Measurements from ENCODE around the gene FARSA. TPM values are rescaled to one million over a fixed set of nuclear protein-coding genes. Genes with fewer than 3 reads are reported as not detected.

The FARSA gene
- total RNA-seq, 2 experiments from 2014 or later, result 128 to 138 TPM

GRCh38 chr19:12949363-12950283 is 16.1 kb upstream of the FARSA start:
- no peak overlapping the region for H3K4me3 Mint-ChIP-seq
- ATAC-seq, result no peak
- H3K9me3 Mint-ChIP-seq, result no peaks in the 10 kb centered on the region
- TF ChIP-seq CTCF (IDR thresholded peaks at IDR 0.05), result no peak
- POLR2A ChIA-PET, result interaction anchor here (1.0 to 1.8 kb wide), 4 partner anchors 9 to 203 kb away, joined by 3 to 10 read pairs (median 4); partner anchors contain the start of gene CALR
- H3K4me1 Mint-ChIP-seq (ENCODE audit: low read depth), result peaks cover 40% of the 10 kb centered on the region
- CTCF ChIA-PET, result interaction anchor here (2.6 kb wide), 1 partner anchor 16 kb away, joined by 16 read pairs; no protein-coding TSS in a partner anchor
- intact Hi-C loops (cut with micrococcal nuclease), result no loop called here
- no peaks in the 10 kb centered on the region for H3K27me3 Mint-ChIP-seq
- no peak for DNase-seq
- H3K36me3 Mint-ChIP-seq (ENCODE audit: low read depth), result peaks cover 71% of the 10 kb centered on the region
- H3K27ac Mint-ChIP-seq, result peak overlapping the region; percentile 34

- ATAC-seq, result no peak
- CTCF ChIA-PET, result interaction anchor here (1.3 to 2.6 kb wide), 2 partner anchors 16 to 17 kb away, joined by 6 to 16 read pairs; no protein-coding TSS in a partner anchor
- peaks cover 38% of the 10 kb centered on the region for H3K4me1 Mint-ChIP-seq (ENCODE audit: low read depth)
- peak overlapping the region; percentile 59 for H3K27ac Mint-ChIP-seq
- POLR2A ChIA-PET, result interaction anchor here (1.0 to 4.0 kb wide), 5 partner anchors 7 to 30 kb away, joined by 3 to 30 read pairs (median 5); partner anchors contain the start of genes FARSA, GADD45GIP1 and SYCE2
- peak overlapping the region; percentile 17 for H3K4me3 Mint-ChIP-seq
- no peaks in the 10 kb centered on the region for H3K27me3 Mint-ChIP-seq
- H3K9me3 Mint-ChIP-seq, result no peaks in the 10 kb centered on the region
- intact Hi-C loops (cut with micrococcal nuclease), result no loop called here
- peaks cover 71% of the 10 kb centered on the region for H3K36me3 Mint-ChIP-seq (ENCODE audit: low read depth)
- no peak for DNase-seq
- TF ChIP-seq CTCF (IDR thresholded peaks at IDR 0.05), result no peak
Measured at GRCh38 chr19:12948612-12949362, 15.3 kb upstream of the FARSA start.

- intact Hi-C loops (cut with micrococcal nuclease), result no loop called here
- TF ChIP-seq CTCF (IDR thresholded peaks at IDR 0.05), result no peak
- H3K4me3 Mint-ChIP-seq, result peak overlapping the region; percentile 32
- ATAC-seq (no peak), DNase-seq (no peak)
- no peaks in the 10 kb centered on the region for H3K27me3 Mint-ChIP-seq
- H3K36me3 Mint-ChIP-seq (ENCODE audit: low read depth), result peaks cover 78% of the 10 kb centered on the region
- H3K27ac Mint-ChIP-seq, result peak overlapping the region; percentile 87
- ChIA-PET POLR2A (interaction anchor here (1.0 to 4.0 kb wide), 6 partner anchors 8 to 29 kb away, joined by 3 to 30 read pairs (median 4); partner anchors contain the start of genes FARSA, GADD45GIP1 and SYCE2), CTCF (interaction anchor here (1.3 kb wide), 1 partner anchor 17 kb away, joined by 6 read pairs; no protein-coding TSS in a partner anchor)
- H3K9me3 Mint-ChIP-seq, result no peaks in the 10 kb centered on the region
- H3K4me1 Mint-ChIP-seq (ENCODE audit: low read depth), result peaks cover 38% of the 10 kb centered on the region
Measured at GRCh38 chr19:12947702-12948611, 14.4 kb upstream of the FARSA start.

GRCh38 chr19:12946731-12947496 is 13.4 kb upstream of the FARSA start:
- Mint-ChIP-seq H3K27ac (peak overlapping the region; percentile 87), H3K4me1 (ENCODE audit: low read depth) (peaks cover 39% of the 10 kb centered on the region), H3K36me3 (ENCODE audit: low read depth) (peaks cover 82% of the 10 kb centered on the region), H3K27me3 (no peaks in the 10 kb centered on the region), H3K9me3 (no peaks in the 10 kb centered on the region), H3K4me3 (peak overlapping the region; percentile 85)
- no peak for TF ChIP-seq CTCF (IDR thresholded peaks at IDR 0.05)
- intact Hi-C loops (cut with micrococcal nuclease), result no loop called here
- ChIA-PET CTCF (interaction anchor here (0.7 to 1.3 kb wide), 2 partner anchors 18 to 62 kb away, joined by 3 to 8 read pairs (median 6); no protein-coding TSS in a partner anchor), POLR2A (interaction anchor here (0.6 to 4.0 kb wide), 6 partner anchors 9 to 307 kb away, joined by 3 to 30 read pairs (median 4); partner anchors contain the start of genes FARSA and GADD45GIP1)
- no peak for ATAC-seq
- DNase-seq, result no peak
